AG10803 (cell line): ENCODE measurements around the gene RASGEF1C.

Source experiments
- DNase-seq: peaks from one replicate; pipeline ENCODE4 v3.0.0; 2010; ENCODE audit warnings: low read depth
- H3K4me3 ChIP-seq: 2 replicates; pipeline ENCODE4 v1.5.1; 2011; ENCODE audit warnings: mild to moderate bottlenecking, low read length, control low read depth
- TF ChIP-seq, protein P1 (sequence below): conservative IDR thresholded peaks from 2 replicates; pipeline ENCODE4 v1.5.1; 2011; ENCODE audit warnings: mild to moderate bottlenecking, low read length, control low read depth, inconsistent platforms

Gene RASGEF1C

DNA sequence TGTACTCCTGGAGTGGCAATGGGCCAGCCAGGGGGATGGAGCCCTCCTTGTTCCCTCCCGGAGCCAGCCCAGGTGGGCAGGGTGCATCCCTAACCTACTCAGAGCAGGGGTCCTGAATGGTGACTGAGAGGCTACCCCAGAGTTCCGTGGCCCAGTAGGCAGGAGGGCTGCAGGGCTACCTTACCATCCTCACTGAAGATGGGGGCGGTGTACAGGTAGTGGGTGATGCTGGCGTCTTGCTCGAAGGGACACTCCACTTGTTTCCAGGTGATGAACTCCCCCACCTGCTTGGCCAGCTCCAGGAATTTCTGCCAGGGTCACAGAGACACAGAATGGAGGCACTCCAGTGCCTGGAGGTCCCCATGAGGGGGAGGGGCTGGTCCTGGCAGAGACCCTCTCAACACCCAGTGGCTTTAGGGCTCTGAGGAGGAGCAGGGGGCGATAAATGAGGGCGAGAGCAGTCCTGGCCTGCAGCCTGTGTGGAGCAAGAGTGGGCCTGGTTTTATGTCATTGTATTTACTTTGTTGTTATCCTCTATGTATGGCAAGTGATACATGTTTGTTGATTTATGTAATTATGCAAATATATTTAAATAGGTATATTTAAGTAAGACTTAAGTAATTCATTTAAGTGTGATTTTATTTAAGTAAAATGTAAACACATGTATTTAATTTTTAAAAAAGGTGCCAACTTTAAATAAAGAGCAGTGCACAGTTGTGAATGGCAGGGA, 97.6 kb downstream of the RASGEF1C start:
- DNase-seq, result no peak

GRCh38 chr5:180109920-180110319, 99.1 kb downstream of the RASGEF1C start:
- H3K4me3 ChIP-seq, result no peak overlapping the region
- DNase-seq, result no peak
- TF ChIP-seq, protein P1, sequence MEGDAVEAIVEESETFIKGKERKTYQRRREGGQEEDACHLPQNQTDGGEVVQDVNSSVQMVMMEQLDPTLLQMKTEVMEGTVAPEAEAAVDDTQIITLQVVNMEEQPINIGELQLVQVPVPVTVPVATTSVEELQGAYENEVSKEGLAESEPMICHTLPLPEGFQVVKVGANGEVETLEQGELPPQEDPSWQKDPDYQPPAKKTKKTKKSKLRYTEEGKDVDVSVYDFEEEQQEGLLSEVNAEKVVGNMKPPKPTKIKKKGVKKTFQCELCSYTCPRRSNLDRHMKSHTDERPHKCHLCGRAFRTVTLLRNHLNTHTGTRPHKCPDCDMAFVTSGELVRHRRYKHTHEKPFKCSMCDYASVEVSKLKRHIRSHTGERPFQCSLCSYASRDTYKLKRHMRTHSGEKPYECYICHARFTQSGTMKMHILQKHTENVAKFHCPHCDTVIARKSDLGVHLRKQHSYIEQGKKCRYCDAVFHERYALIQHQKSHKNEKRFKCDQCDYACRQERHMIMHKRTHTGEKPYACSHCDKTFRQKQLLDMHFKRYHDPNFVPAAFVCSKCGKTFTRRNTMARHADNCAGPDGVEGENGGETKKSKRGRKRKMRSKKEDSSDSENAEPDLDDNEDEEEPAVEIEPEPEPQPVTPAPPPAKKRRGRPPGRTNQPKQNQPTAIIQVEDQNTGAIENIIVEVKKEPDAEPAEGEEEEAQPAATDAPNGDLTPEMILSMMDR, result no peak

More for the DNA sequence above, 97.6 kb downstream of the RASGEF1C start:
- TF ChIP-seq, protein P1, result no peak
- H3K4me3 ChIP-seq, result no peak overlapping the region

DNA sequence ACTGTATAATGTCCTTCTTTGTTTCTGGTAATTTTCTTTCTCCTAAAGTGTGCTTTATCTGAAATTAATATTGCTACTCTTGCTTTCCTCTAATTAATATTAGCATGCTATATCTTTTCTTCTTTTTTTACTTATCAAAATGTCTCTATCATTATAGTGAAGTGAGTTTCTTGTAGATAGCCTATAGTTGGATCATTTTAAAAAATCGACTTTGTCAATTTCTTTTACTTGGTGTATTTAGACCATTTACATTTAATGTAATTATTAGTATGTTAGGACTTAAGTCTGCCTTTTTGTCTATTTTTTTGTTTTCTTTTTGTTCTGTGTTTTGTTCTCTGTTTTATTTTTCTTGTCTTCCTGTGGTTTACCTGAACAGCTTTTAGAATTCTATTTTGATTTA, 102.0 kb downstream of the RASGEF1C start:
- no peak for DNase-seq
- H3K4me3 ChIP-seq, result no peak overlapping the region
- TF ChIP-seq, protein P1, result no peak

DNA sequence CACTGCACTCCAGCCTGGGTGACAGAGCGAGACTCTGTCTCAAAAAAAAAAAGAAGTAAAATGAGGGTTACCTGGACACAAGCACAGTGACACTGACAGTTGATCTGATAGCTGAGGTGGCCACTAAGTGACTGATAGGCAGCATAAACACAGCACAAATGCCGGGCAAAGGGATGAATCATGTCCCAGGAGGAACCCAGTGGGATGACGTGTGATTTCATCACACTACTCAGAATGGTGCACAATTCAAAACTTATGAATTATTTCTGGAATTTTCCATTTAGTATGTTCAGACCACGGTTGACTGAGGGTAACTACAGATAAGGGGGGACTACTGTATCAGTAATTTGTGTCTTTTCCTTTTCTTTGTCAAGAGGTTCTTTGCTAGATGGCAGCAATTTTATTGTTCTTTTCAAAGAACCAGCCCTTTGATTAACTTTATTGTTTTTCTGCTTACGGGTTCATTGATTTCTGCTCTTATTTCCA, 103.1 kb downstream of the RASGEF1C start:
- TF ChIP-seq, protein P1, result no peak
- no peak for DNase-seq
- no peak overlapping the region for H3K4me3 ChIP-seq

- TF ChIP-seq, protein P1, result no peak
- no peak overlapping the region for H3K4me3 ChIP-seq
- no peak for DNase-seq
These were observed 104.9 kb downstream of the RASGEF1C start for GRCh38 chr5:180104168-180104530.

DNA sequence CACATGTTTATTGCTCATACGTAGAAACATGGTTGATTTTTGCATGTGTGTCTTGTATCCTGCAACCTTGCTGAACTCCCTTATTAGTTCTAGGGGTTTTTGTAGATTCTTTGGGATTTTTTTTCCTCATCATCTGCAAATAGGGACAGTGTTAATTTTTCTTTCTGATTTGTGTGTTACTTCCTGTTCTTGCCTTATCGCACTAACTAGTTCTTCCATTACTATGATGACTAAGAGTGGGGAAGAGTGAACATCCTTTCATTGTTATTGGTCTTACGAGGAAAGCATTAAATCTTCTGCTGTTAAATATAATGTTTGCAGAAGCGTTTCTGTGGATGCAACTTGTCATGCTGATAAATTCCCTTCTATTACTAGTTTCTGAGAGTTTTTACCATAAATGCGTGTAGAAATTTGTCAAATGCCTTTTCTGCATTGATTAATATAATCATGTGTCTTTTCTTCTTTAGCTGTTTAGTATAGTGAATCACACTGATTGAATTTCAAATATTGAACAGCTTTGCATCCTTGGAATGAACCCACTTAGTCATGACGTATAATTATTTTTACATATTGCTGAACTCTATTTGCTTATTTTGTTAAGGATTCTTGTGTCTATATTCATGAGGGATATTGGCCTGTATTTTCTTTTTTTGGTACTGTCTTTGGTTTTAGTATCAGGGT, 105.4 kb downstream of the RASGEF1C start:
- H3K4me3 ChIP-seq, result no peak overlapping the region
- DNase-seq, result no peak
- TF ChIP-seq, protein P1, result no peak

- DNase-seq, result no peak
- no peak overlapping the region for H3K4me3 ChIP-seq
- TF ChIP-seq, protein P1, result no peak
These were observed 106.4 kb downstream of the RASGEF1C start for GRCh38 chr5:180102636-180103035.
